Fibroblast of lung (primary cell): ENCODE data around the gene LEKR1.

ENCODE experiments used
- CTCF ChIP-seq, 2 donors: IDR thresholded peaks in 1 of 2; conservative IDR thresholded peaks in 1 of 2; 1 replicate in 1 of 2; 2 replicates in 1 of 2; pipeline ENCODE4 v1.5.1; 2011 to 2012; ENCODE audit warnings: low read length in 2 of 2, control low read depth in 1 of 2, inconsistent platforms in 1 of 2, low read depth in 1 of 2, mild to moderate bottlenecking in 1 of 2
- EZH2 ChIP-seq: IDR thresholded peaks from 2 replicates; pipeline ENCODE4 v1.5.1; 2012; ENCODE audit warnings: low read length, control low read depth, mild to moderate bottlenecking; ENCODE audit errors: missing control alignments

- TF ChIP-seq CTCF (conservative IDR thresholded peaks at IDR 0.05 in 1 of 2, IDR thresholded peaks at IDR 0.05 in 1 of 2; ENCODE audit: low read depth in 1 of 2, low read length in 2 of 2), result no peak
- no peak for TF ChIP-seq EZH2
These were observed 219.2 kb downstream of the LEKR1 start for GRCh38 chr3:157045238-157045850.
